Dendritic cell treated with granulocyte-macrophage colony-stimulating factor and Interleukin-4, amounts not matched to agents 40 ng/mL and 50 ng/mL, for 4 days (primary cell): ENCODE data around the gene CELF6.

Experiments
- H3K27ac Mint-ChIP-seq: one replicate; pipeline ENCODE4 v1.8.0; 2022; ENCODE audit warnings: mild to moderate bottlenecking, mixed read lengths
- H3K27me3 Mint-ChIP-seq: one replicate; pipeline ENCODE4 v1.8.0; 2022; ENCODE audit warnings: mild to moderate bottlenecking, mixed read lengths
- H3K36me3 Mint-ChIP-seq: one replicate; pipeline ENCODE4 v1.8.0; 2022; ENCODE audit warnings: low read depth, mixed read lengths
- H3K4me1 Mint-ChIP-seq: one replicate; pipeline ENCODE4 v1.8.0; 2022; ENCODE audit warnings: low read depth, mixed read lengths
- H3K4me3 Mint-ChIP-seq: one replicate; pipeline ENCODE4 v1.8.0; 2022; ENCODE audit warnings: mild to moderate bottlenecking, moderate library complexity, mixed read lengths
- H3K9me3 Mint-ChIP-seq: one replicate; pipeline ENCODE4 v1.8.0; 2022; ENCODE audit warnings: mixed read lengths
- intact Hi-C: fragments of 100-400 bp; cut with micrococcal nuclease; formaldehyde crosslinking; loops from one replicate; pipeline ENCODE4 v1.15.0; 2022

CELF6 gene

DNA sequence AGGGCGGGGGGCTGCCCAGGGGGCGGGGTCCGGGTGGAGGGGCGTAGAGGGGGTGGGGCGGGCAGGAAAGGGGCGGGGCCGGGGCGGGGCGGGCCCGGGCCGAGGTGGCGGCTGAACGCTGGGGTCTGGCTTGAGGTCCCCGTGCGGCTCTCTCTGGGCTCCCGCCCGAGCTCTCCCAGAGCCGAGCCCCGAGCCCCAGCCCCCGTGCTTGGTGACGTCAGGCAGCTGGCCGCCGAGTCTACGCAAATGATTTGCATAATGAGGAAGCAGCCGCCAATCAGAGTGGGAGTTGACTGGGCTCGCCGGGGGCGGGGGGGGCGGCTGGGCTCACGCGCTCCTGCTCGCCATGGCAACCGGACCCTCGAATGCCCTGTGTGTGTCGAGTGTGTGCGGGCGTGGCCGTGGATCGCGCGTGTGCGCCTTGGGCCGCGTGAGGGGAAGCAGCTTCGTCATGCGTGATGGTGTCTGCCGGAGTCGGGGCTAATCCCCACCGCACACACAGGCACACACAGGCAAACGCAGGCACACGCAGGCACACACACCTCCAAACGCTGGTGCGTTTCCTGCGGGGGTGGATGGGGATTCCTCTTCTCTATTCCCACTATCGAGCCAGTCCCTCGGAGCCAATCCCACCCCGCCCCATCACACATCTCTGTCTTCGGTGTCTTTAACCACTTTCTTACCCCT lies at the start of gene CELF6:
Gene CELF6, minus strand, starts transcription at position 173 of the 687 bp plus-strand sequence. CDS start 283 bp downstream, outside the sequence.
- peak within 1 kb of the TSS; percentile 54 for H3K27ac Mint-ChIP-seq
- peak within 1 kb of the TSS; percentile 77 for H3K4me3 Mint-ChIP-seq
- H3K4me1 Mint-ChIP-seq, result peaks cover 34% of the 10 kb centered on the region
- peaks cover 16% of the 10 kb centered on the region for H3K27me3 Mint-ChIP-seq
- intact Hi-C loops, result loop anchor here (10.0 kb wide), 1 partner anchor 265 kb away; no protein-coding TSS in a partner anchor
- H3K9me3 Mint-ChIP-seq, result peaks cover 12% of the 10 kb centered on the region
- peaks cover 27% of the 10 kb centered on the region for H3K36me3 Mint-ChIP-seq

DNA sequence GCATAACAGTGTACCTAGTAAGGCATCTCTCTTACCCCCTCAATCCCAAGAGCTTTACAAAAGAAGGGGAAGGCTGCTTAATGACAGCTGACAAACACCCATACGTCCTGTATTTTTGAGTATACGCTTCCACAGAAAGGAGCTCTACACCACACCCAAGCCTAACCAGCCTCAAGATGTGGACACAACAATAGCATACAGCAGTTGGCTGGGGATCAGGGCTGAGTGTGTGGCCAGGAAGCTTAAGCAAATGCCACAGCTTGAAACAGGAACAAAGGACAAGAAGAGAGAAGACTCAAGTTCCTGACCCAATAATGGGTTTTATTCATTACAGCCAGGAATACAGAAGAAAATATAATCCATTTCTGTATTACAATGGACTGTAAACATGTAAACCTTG lies 48.9 kb upstream of the CELF6 start:
- intact Hi-C loops, result loop anchor here (2.0 kb wide), 1 partner anchor 106 kb away; the partner anchor contains the start of gene ARIH1
- Mint-ChIP-seq H3K4me3 (peak overlapping the region; percentile 57), H3K4me1 (peaks cover 71% of the 10 kb centered on the region), H3K9me3 (no peaks in the 10 kb centered on the region), H3K36me3 (peaks cover 45% of the 10 kb centered on the region), H3K27ac (peak overlapping the region; percentile 62), H3K27me3 (no peaks in the 10 kb centered on the region)

DNA sequence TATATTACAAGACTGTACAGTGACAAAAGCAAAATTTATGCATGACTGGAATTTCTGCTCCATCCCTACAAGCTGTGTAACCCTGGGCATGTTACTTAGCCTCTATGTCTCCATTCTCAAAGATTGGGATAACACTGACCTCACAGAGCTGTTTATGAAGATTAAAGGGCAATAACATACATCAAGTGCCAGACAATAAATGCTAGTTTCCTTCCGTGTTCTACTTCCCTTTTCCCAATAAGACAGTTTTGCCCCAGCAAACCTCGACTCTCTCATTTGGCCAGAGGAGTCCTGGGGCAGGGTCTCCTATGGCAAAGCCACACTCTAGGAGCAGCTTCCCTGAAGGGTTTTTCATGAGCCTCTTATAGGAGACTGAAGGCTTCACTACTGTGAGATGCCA lies 48.4 kb upstream of the CELF6 start:
- peaks cover 39% of the 10 kb centered on the region for H3K36me3 Mint-ChIP-seq
- H3K4me3 Mint-ChIP-seq, result peak overlapping the region; percentile 57
- H3K4me1 Mint-ChIP-seq, result peaks cover 66% of the 10 kb centered on the region
- intact Hi-C loops, result loop anchor here (2.0 kb wide), 1 partner anchor 106 kb away; the partner anchor contains the start of gene ARIH1
- no peaks in the 10 kb centered on the region for H3K27me3 Mint-ChIP-seq
- peak overlapping the region; percentile 62 for H3K27ac Mint-ChIP-seq
- no peaks in the 10 kb centered on the region for H3K9me3 Mint-ChIP-seq

DNA sequence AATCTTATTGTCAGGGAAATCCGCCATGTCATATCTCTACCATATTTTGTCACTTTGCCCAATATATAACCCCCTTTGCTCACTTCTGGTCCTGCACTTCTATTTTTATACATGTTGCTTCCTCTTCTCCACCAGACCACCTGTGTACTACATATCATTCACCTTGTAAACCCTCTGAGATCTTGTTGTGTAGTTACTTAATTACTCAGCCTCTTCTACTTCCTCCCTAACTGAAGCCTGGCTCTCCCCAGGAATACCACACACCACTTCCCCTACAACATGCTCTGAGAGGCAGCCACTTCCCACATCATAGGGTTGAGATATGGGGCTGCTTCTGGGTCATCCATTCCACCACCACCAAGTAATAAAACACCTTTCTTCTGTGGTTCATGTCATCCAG lies 45.9 kb upstream of the CELF6 start:
- intact Hi-C loops, result no loop called here
- no peaks in the 10 kb centered on the region for H3K27me3 Mint-ChIP-seq
- H3K27ac Mint-ChIP-seq, result peak overlapping the region; percentile 62
- peaks cover 33% of the 10 kb centered on the region for H3K36me3 Mint-ChIP-seq
- H3K4me1 Mint-ChIP-seq, result peaks cover 55% of the 10 kb centered on the region
- H3K9me3 Mint-ChIP-seq, result no peaks in the 10 kb centered on the region
- no peak overlapping the region for H3K4me3 Mint-ChIP-seq

DNA sequence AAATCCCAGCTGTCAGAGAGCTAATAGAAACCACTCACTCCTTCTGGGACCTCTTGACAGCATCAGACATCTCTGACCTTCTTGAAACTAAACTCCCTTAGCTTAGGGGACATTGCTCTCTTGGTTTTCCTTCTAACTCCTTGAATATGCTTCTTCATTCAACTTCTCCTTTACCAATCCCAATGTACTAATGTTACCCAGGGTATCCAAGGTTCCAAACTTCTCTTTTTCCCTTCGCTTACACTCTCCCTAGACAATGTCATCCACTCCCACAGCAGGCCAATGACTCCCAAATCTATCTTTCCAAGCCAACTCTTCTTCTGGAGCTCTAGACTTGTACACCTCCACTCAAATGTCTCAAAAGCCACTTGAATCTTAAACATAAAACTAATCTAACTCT lies 41.2 kb upstream of the CELF6 start:
- H3K27me3 Mint-ChIP-seq, result no peaks in the 10 kb centered on the region
- peaks cover 37% of the 10 kb centered on the region for H3K36me3 Mint-ChIP-seq
- H3K4me3 Mint-ChIP-seq, result no peak overlapping the region
- intact Hi-C loops, result no loop called here
- peaks cover 42% of the 10 kb centered on the region for H3K4me1 Mint-ChIP-seq
- H3K27ac Mint-ChIP-seq, result no peak overlapping the region
- no peaks in the 10 kb centered on the region for H3K9me3 Mint-ChIP-seq

DNA sequence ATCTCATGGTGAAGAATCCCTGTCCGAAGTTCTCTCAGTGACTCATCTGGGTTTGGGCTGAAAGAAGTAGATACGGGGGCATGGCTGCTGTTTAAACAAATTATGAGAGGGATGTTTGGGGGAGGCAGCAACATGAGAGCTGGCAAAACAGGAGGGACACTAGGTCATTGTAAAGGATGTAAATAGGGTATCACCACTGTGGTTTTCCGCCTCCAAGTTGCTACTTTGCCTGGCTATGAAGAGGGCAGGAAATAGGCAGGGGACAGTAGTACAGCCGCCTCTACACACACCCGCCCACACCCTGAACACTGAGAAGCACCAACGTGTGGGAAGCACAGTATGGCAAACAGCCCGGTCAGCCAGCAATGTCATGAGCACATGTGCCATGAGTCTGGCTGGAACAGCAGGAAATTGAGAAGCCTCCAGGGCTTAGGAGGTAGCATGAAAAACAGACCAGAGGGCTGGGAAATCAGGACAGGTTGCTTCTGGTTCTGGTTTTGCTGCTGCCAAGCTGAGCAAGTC lies 38.8 kb upstream of the CELF6 start:
- Mint-ChIP-seq H3K27me3 (no peaks in the 10 kb centered on the region), H3K27ac (peak overlapping the region; percentile 36), H3K4me1 (peaks cover 40% of the 10 kb centered on the region), H3K9me3 (no peaks in the 10 kb centered on the region), H3K36me3 (peaks cover 56% of the 10 kb centered on the region), H3K4me3 (no peak overlapping the region)
- intact Hi-C loops, result no loop called here

DNA sequence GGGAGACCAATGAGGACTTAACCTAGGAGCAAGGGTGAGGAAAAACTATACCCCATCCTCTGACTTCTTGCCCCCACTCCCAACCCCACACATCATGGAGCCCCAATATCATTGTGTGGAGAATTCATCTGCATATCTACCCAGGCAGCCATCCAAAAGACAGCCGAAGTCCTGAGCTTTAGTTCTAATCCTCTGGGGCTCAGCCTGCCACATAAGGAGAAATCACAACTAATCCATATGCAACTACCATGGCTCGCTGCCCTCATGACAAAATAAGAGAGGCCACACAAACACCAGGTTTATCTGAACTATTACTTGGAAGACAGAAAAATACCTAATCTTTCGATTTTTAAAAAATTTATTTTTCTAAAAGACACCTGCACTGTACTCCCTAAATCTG lies 38.2 kb upstream of the CELF6 start:
- no peaks in the 10 kb centered on the region for H3K27me3 Mint-ChIP-seq
- peaks cover 40% of the 10 kb centered on the region for H3K4me1 Mint-ChIP-seq
- intact Hi-C loops, result no loop called here
- H3K27ac Mint-ChIP-seq, result no peak overlapping the region
- no peak overlapping the region for H3K4me3 Mint-ChIP-seq
- H3K36me3 Mint-ChIP-seq, result peaks cover 62% of the 10 kb centered on the region
- no peaks in the 10 kb centered on the region for H3K9me3 Mint-ChIP-seq

DNA sequence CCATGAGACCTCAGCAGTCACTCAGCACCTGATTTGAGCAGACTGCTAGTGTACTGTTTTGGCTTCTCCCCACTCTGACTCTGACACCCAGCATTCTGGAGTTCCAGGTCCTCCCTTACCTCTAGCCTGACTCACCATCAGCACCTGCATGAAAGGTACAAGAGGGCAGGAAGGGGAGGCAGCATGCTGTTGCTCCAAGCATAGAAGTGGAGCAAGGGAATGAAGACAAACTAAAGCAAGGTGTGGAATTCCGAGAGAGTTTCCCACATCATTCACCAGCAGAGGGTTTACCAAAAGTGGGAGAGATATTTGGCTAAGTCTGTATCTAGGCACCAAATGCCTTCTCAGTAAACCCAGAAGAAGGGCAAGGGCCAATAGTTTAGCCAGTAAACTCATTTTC lies 34.5 kb upstream of the CELF6 start:
- H3K4me3 Mint-ChIP-seq, result no peak overlapping the region
- no peaks in the 10 kb centered on the region for H3K27me3 Mint-ChIP-seq
- H3K27ac Mint-ChIP-seq, result no peak overlapping the region
- H3K36me3 Mint-ChIP-seq, result peaks cover 98% of the 10 kb centered on the region
- intact Hi-C loops, result no loop called here
- H3K4me1 Mint-ChIP-seq, result peaks cover 40% of the 10 kb centered on the region
- H3K9me3 Mint-ChIP-seq, result no peaks in the 10 kb centered on the region

DNA sequence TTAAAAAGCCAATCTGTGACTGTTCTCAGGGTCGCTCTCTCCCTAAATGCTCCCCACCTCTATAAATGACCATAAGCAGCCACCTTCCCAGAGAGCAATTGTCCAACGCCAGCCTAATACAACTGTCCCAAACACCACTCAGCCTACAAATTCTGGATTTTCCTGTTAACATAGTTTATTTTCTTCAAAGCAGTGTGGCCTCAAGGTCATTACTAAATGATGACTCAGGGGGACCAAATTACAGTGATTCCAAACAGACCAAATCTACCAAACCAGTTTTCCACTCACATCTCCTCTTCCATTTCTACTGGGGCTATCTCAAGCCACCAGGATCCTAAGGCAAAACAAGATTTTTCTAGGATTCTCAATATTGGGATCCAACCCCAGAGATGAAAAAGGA lies 33.3 kb upstream of the CELF6 start:
- peaks cover 100% of the 10 kb centered on the region for H3K36me3 Mint-ChIP-seq
- no peak overlapping the region for H3K27ac Mint-ChIP-seq
- H3K9me3 Mint-ChIP-seq, result no peaks in the 10 kb centered on the region
- intact Hi-C loops, result no loop called here
- no peaks in the 10 kb centered on the region for H3K27me3 Mint-ChIP-seq
- H3K4me1 Mint-ChIP-seq, result peaks cover 28% of the 10 kb centered on the region
- H3K4me3 Mint-ChIP-seq, result no peak overlapping the region

DNA sequence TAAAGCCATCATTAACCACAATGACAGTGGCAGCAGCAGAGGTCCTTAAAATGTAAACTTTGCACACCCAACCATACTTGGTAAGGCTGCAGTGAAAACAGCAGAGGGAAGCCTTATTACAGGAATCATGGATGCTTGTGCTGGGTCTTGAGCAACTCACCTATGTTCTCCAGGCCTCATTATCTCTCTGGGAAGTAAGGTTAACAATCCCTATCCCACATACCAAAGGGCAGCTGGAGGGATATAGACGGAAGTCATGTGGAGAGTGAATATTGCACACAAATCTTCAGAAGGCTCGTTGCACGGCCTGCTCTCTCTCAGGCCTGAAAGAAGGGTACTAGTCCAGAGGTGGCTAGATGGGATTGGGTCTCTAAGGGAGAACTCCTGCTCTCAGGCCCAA lies 25.8 kb upstream of the CELF6 start:
- Mint-ChIP-seq H3K4me3 (no peak overlapping the region), H3K36me3 (peaks cover 99% of the 10 kb centered on the region), H3K27ac (no peak overlapping the region), H3K27me3 (no peaks in the 10 kb centered on the region), H3K9me3 (no peaks in the 10 kb centered on the region), H3K4me1 (peaks cover 11% of the 10 kb centered on the region)
- intact Hi-C loops, result no loop called here

DNA sequence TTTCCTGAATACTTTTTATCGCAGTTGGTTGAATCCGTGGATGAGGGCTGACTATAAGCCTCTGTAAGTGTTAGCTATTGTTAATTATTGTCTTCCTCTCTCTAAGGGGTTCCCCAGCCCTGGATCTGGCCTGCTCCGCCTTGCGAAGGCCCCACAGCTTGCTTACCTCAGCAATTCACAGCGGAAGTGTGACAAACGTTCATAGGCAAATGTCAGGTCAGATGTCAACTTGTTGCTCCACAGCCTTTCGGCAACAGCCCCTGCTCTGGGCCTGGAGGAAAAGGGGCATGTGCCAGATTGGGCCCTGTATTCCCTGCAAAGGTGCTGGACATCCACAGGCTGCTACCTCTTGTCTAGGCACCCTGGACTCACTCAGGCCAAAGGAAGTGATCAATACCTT lies 25.3 kb upstream of the CELF6 start:
- no peaks in the 10 kb centered on the region for H3K27me3 Mint-ChIP-seq
- H3K9me3 Mint-ChIP-seq, result no peaks in the 10 kb centered on the region
- H3K4me1 Mint-ChIP-seq, result peaks cover 15% of the 10 kb centered on the region
- H3K36me3 Mint-ChIP-seq, result peaks cover 99% of the 10 kb centered on the region
- H3K4me3 Mint-ChIP-seq, result no peak overlapping the region
- intact Hi-C loops, result no loop called here
- H3K27ac Mint-ChIP-seq, result no peak overlapping the region

DNA sequence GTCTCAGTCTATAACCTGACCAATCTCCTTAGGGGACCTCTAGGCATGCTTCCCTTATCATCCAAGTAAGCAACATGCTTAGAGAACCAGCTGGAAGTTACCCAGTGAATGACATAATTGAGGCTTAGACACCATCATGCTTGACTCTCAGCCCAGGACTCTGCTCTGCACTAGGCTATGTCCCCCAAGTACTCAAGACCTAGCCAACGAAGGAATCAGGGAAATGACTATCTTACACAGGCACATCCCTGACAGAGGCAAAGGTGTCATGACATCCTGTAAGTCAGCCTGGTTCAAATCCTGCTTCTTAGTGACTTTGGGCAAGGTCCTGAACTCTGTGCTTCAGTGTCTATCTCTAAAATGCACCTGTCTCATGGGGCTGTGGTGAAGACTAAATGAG lies 24.6 kb upstream of the CELF6 start:
- intact Hi-C loops, result no loop called here
- Mint-ChIP-seq H3K4me3 (no peak overlapping the region), H3K36me3 (peaks cover 99% of the 10 kb centered on the region), H3K4me1 (peaks cover 22% of the 10 kb centered on the region), H3K27ac (no peak overlapping the region), H3K27me3 (no peaks in the 10 kb centered on the region), H3K9me3 (no peaks in the 10 kb centered on the region)

DNA sequence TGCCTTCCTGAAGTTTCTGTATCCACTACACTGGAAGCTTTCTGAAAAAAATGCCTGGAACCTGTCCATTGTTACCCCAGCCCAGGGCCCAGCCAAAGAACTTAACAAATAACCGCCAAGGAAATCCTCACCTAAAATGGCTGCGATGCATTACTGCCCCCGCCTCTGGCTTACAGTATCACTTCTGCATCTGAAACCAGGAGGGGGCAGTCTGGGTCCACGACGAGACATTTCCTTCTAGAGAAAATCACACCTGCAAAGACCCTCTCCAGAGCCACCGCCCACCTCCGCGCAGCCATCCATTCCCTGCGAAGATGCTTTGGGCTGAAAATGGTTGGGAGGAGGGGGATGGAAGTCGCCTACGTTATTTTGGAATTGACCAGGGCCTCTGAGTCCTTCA lies 22.4 kb upstream of the CELF6 start:
- no peak overlapping the region for H3K27ac Mint-ChIP-seq
- H3K9me3 Mint-ChIP-seq, result no peaks in the 10 kb centered on the region
- peaks cover 35% of the 10 kb centered on the region for H3K4me1 Mint-ChIP-seq
- intact Hi-C loops, result no loop called here
- H3K36me3 Mint-ChIP-seq, result peaks cover 99% of the 10 kb centered on the region
- H3K4me3 Mint-ChIP-seq, result no peak overlapping the region
- H3K27me3 Mint-ChIP-seq, result no peaks in the 10 kb centered on the region

DNA sequence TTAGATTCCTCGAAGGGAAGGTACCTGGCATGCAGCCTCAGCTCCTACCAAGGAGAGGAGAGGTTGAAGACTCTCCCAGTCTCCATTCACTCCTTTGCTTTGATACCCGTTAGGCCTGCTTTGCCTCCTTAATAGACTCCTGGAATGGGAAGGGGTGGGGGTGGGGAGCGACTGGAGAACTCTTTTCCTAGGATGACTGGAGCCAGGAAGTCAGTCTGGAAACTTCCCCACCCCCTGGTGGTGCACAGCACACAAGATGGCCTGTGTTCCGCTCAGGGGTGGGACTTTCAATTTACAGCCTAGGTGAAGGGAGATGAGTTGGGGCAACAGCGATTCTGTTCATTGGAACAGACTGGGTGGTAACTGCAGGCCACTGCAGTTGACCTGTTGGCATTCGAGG lies 21.4 kb upstream of the CELF6 start:
- Mint-ChIP-seq H3K27ac (no peak overlapping the region), H3K4me3 (no peak overlapping the region), H3K36me3 (peaks cover 98% of the 10 kb centered on the region), H3K4me1 (peaks cover 35% of the 10 kb centered on the region), H3K27me3 (no peaks in the 10 kb centered on the region), H3K9me3 (no peaks in the 10 kb centered on the region)
- intact Hi-C loops, result no loop called here

DNA sequence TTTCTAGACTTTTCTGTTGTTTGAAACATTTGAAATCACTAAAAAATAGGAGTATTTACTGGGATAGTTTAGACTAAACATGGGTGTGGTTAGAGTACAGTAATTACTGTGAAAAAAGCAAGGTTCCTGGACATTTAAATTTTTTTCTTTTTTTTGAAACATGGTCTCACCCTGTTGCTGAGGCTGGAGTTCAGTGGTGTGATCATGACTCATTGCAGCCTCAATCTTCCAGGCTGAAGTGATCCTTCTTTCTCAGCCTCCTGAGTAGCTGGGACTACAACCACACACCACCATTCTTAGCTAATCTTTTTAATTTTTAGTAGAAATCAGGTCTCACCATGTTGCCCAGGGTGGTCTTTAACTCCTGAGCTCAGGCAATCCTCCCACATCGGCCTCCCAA lies 20.4 kb upstream of the CELF6 start:
- intact Hi-C loops, result no loop called here
- Mint-ChIP-seq H3K36me3 (peaks cover 88% of the 10 kb centered on the region), H3K27me3 (no peaks in the 10 kb centered on the region), H3K9me3 (no peaks in the 10 kb centered on the region), H3K27ac (peak overlapping the region; percentile 66), H3K4me1 (peaks cover 35% of the 10 kb centered on the region), H3K4me3 (no peak overlapping the region)
